Psoas muscle (tissue), 8 donors: ENCODE measurements around the gene ACTL8. TPM values are rescaled to one million over a fixed set of nuclear protein-coding genes. Genes with fewer than 3 reads are reported as not detected.

ENCODE experiments used
- ATAC-seq, 4 donors: fragments of 200-7000 bp; cut with Tn5 transposase; one replicate each; pipeline ENCODE4 v1.9.1; 2020; ENCODE audit warnings: moderate library complexity in 3 of 4, mild to moderate bottlenecking in 2 of 4
- DNase-seq, 2 donors: peaks; one replicate each; pipeline ENCODE4 v3.0.0-alpha.2; 2020
- H3K27ac ChIP-seq: fragments of 200-600 bp; one replicate; pipeline ENCODE4 v1.8.0; 2022
- H3K27me3 ChIP-seq, 3 donors: fragments of 200-600 bp in 1 of 3; one replicate each; pipeline versions ENCODE4 v1.6.1 to v1.8.0; 2013 to 2022; ENCODE audit warnings: low read length in 2 of 3, mild to moderate bottlenecking in 2 of 3, moderate library complexity in 1 of 3; ENCODE audit not compliant: insufficient read depth in 3 of 3
- H3K36me3 ChIP-seq, 2 donors: fragments of 200-600 bp in 1 of 2; one replicate each; pipeline versions ENCODE4 v1.6.1 to v1.8.0; 2013 to 2022; ENCODE audit warnings: low read depth in 1 of 2, mild to moderate bottlenecking in 1 of 2, moderate library complexity in 1 of 2; ENCODE audit not compliant: insufficient read depth in 1 of 2
- H3K4me1 ChIP-seq: fragments of 200-600 bp; one replicate; pipeline ENCODE4 v1.8.0; 2022
- H3K4me3 ChIP-seq: fragments of 200-600 bp; one replicate; pipeline ENCODE4 v1.8.0; 2022; ENCODE audit warnings: mild to moderate bottlenecking
- H3K9me3 ChIP-seq: fragments of 200-600 bp; one replicate; pipeline ENCODE4 v1.8.0; 2022
- CTCF ChIP-seq: fragments of 200-600 bp; IDR thresholded peaks from one replicate; pipeline ENCODE4 v1.8.0; 2022; ENCODE audit warnings: antibody characterized with exemption
- WGBS, 3 donors: extraction: QIAGEN DNeasy Blood & Tissue Kit; methylation state at CpG; one replicate each; pipeline versions ENCODE4 v1.1.6 to v1.1.7; 2013; 5-methylcytosine and 5-hydroxymethylcytosine counted together
- intact Hi-C, 2 donors: fragments of 100-400 bp; cut with DNase I; formaldehyde crosslinking; loops; one replicate each; pipeline versions ENCODE4 v1.11.0 to v1.14.2; 2022
- polyA plus RNA-seq, 3 donors: library from polyadenylated mRNA; stranded (reverse); fragments of 200-250 nt; gene quantifications; one replicate each; pipeline ENCODE4 v1.2.3, GENCODE V29; 2013
- total RNA-seq, 4 donors: library from RNA; stranded (reverse); fragmentation: NEBNext Ultra II Directional in 2 of 4; extraction: Animal tissue kit (Norgen Biotek cat#: 25700) in 2 of 4; gene quantifications; one replicate each; pipeline versions ENCODE4 v1.2.1 to v1.2.4, GENCODE V29; 2021 to 2023
- donor health status: healthy with polysubstance abuse.
- donor health status: DM: no; HTN: no; CAD: no; lungs with moderate emphysema.
- donor health status: Bipolar disorder and iron deficiency.
- donor health status: healthy.
- donor health status: DM: yes; HTN: yes; CAD: no.
- donor health status: DM: no; HTN: no; CAD: no.
- donor health status: DM: no; HTN: no; CAD: no.
- donor health status: DM: yes; HTN: yes; CAD: no.

ACTL8 gene
- total and polyA plus RNA-seq, 7 donors, result not detected

DNA sequence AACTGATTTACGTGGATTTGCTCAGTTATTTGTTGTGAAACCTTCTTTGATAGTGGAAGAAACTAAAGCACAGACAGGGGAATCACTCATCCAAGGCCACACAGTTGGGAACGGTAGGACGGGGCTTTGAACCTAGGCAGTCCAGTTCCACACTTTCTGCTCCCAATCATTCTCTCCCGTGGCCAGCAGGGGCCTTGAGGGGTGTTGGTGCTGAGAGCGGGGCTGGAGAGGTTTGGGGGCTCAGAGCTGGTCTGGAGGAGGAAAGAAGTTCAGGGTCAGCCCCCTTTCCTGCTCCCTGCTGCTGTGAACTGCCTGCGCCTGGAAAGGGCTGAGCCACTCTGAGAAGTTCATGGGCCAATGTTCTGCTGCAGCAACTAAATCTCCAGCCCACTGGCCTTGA is 31.4 kb upstream of the ACTL8 start:
- peaks cover 0 to 10% (median 0%) of the 10 kb centered on the region in 3 donors for H3K27me3 ChIP-seq
- no peak for TF ChIP-seq CTCF
- WGBS, 3 donors, result 49 to 59% (median 52%) methylated on average over 6 of the region's 6 CpGs
- H3K9me3 ChIP-seq, result no peaks in the 10 kb centered on the region
- no peaks in the 10 kb centered on the region for H3K4me1 ChIP-seq
- ATAC-seq (no peak), DNase-seq (no peak)
- no peaks in the 10 kb centered on the region for H3K36me3 ChIP-seq
- no peak overlapping the region for H3K27ac ChIP-seq
- no peak overlapping the region for H3K4me3 ChIP-seq
- intact Hi-C loops, result no loop called here

- TF ChIP-seq CTCF, result no peak
- no peak overlapping the region for H3K27ac ChIP-seq
- peaks cover 0 to 12% (median 0%) of the 10 kb centered on the region in 3 donors for H3K27me3 ChIP-seq
- no peaks in the 10 kb centered on the region for H3K36me3 ChIP-seq
- ATAC-seq (no peak), DNase-seq (no peak)
- no peak overlapping the region for H3K4me3 ChIP-seq
- intact Hi-C loops, result no loop called here
- no peaks in the 10 kb centered on the region for H3K4me1 ChIP-seq
- 84 to 87% (median 87%) methylated on average over 6 of the region's 6 CpGs for whole genome bisulfite sequencing, 3 donors
- no peaks in the 10 kb centered on the region for H3K9me3 ChIP-seq
Measured at GRCh38 chr1:17724150-17724549, 31.0 kb upstream of the ACTL8 start.

DNA sequence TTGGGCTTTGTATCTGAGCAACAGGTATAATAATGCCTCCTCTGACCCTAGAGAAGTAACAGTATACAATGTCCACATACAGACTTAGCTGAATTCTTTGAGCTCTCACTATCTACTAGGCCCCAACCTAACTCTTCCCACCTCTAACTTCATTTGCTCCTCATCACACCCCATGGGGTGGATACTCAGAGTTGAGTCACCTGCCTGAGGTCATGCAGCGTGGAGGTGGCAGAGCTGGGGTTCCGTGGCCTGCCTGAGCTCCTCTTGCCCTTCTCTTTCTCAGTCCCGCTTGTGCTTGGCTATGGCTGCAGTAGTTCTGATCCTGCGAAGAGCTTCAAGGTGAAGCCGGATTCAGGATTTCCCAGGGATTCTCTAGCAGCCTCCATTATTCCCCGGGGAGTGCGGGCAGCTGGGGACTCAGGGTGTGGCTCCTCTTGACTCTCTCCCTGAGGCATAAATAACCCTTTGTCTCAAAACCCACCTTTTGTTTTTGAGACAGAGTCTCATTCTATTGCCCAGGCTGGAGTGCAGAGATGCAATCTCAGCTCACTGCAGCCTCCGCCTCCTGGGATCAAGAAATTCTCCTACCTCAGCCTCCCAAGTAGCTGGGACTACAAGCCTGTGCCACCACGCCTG is 29.9 kb upstream of the ACTL8 start:
- intact Hi-C loops, result no loop called here
- TF ChIP-seq CTCF, result no peak
- Histone ChIP-seq H3K9me3 (no peaks in the 10 kb centered on the region), H3K36me3 (no peaks in the 10 kb centered on the region), H3K4me1 (no peaks in the 10 kb centered on the region), H3K27ac (no peak overlapping the region), H3K4me3 (no peak overlapping the region), H3K27me3 (peaks cover 0 to 12% (median 0%) of the 10 kb centered on the region in 3 donors)
- DNase-seq, result no peak
- 91 to 94% (median 92%) methylated on average over 9 of the region's 9 CpGs for WGBS, 3 donors
- ATAC-seq, result no peak

DNA sequence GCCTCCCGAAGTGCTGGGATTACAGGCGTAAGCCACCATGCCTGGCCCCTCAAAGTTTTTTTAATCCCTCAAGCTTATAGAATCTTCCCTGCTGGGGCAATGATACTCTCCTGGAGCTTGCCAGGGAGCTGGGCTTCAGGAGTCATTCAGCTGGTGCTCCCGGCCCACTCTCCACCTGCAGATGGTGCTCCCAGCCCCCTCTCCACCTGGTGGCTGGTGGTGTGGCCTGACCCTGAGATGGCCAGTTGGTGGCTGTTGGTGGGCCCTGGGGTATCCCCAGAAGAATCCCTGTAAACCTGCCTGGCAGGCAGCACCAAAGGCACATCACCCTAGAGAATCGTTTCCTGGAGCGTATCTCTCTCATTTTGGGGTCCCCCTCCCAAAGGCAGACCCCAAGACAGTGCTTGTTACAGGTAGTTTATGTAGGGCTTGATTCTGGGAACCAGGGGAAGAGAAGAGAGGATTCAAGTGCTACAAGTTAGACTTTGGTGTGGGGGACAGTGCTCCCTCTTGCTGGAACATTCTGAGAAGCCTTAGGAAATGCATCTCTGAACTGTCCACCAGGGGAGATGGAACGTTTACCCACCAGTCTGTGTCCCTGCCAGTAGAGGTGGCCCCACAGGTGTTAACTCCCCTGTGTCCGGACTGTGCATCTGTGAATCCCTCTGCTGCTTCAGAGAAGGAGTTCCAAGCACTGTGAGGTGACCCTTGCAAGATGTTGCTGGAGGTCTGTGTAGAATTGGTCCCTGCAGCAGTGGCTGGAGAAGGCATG is 29.1 kb upstream of the ACTL8 start:
- H3K27ac ChIP-seq, result no peak overlapping the region
- no peak overlapping the region for H3K4me3 ChIP-seq
- no peak for ATAC-seq
- H3K4me1 ChIP-seq, result no peaks in the 10 kb centered on the region
- DNase-seq, result no peak
- no peaks in the 10 kb centered on the region for H3K9me3 ChIP-seq
- no peaks in the 10 kb centered on the region for H3K36me3 ChIP-seq
- TF ChIP-seq CTCF, result no peak
- intact Hi-C loops, result no loop called here
- peaks cover 0 to 12% (median 0%) of the 10 kb centered on the region in 3 donors for H3K27me3 ChIP-seq
- 64 to 70% (median 66%) methylated on average over 7 of the region's 7 CpGs for WGBS, 3 donors
